Mesodermal cell (in vitro differentiated cells): ENCODE data around the gene USP49.
A peak's percentile ranks its signal among the peaks of the same experiment; 100 is the strongest.
"Not testable (repeated sequence)": the region's sequence is repeated elsewhere in the genome, so short reads cannot be mapped to it uniquely, and the experiment has no call there.

ENCODE experiments used
- H3K27ac ChIP-seq: 2 replicates; pipeline ENCODE4 v1.7.0; 2013; ENCODE audit warnings: mild to moderate bottlenecking, low read depth, low read length, moderate library complexity; ENCODE audit not compliant: severe bottlenecking
- H3K36me3 ChIP-seq: 2 replicates; pipeline ENCODE4 v1.7.1; 2013; ENCODE audit warnings: mild to moderate bottlenecking, low read length, moderate library complexity; ENCODE audit not compliant: control insufficient read depth, insufficient read depth
- H3K4me1 ChIP-seq: one replicate; pipeline ENCODE4 v1.7.1; 2013; ENCODE audit warnings: mild to moderate bottlenecking, low read length; ENCODE audit not compliant: insufficient read depth, control insufficient read depth, poor library complexity, severe bottlenecking
- H3K4me3 ChIP-seq: 2 replicates; pipeline ENCODE4 v1.7.0; 2013; ENCODE audit warnings: low read length, control low read depth, mild to moderate bottlenecking; ENCODE audit not compliant: insufficient read depth, poor library complexity, severe bottlenecking; ENCODE audit errors: extremely low read depth
- H3K9me3 ChIP-seq: 2 replicates; pipeline ENCODE4 v1.7.1; 2013; ENCODE audit warnings: mild to moderate bottlenecking, low read length, moderate library complexity; ENCODE audit not compliant: control insufficient read depth
- WGBS, 2 experiments: methylation state at CpG; one replicate each; pipeline ENCODE4 v1.1.5; 2013; ENCODE audit warnings: missing lambda C conversion rate in 2 of 2; ENCODE audit not compliant: insufficient coverage in 2 of 2; 5-methylcytosine and 5-hydroxymethylcytosine counted together

The USP49 gene

DNA sequence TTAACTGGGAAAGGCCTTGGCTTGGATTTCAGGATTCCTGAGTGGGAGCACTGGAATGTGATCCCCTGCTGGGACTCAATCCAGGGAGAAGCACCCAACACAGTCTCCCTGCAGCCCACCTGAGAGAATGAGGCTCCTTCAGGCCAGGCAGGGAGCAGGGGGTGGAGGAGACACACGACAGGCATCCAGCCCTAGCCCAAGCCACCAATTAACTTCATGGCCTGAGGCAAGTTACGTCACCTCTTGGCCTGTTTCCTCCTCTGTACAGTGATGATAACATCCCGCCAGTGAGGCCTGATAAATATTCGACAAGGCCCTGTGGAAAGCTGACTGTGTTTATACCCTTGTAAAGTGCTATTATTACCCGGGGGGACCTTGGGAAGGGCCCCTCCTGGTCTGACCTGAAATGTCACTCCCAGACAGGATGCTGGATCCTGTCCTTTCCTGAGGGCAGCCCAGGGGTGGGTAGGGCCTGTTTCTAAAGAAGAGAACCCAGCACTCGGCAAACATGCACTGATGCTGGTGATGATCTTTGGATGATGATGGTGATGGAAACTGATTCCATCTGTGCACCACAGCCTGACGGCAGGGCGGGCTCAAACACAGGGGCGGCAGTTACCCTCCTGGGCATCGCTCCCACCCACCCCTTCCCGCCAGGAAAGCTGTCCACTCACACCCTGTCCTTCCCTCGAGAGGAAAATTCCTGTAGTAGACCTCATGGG is 127.9 kb downstream of the USP49 start:
- Histone ChIP-seq H3K36me3 (peaks cover 18% of the 10 kb centered on the region), H3K4me1 (peaks cover 24% of the 10 kb centered on the region), H3K4me3 (no peak overlapping the region), H3K9me3 (no peaks in the 10 kb centered on the region), H3K27ac (peak overlapping the region; percentile 41)
- 77 to 82% methylated on average over 7 to 9 of the region's 12 CpGs for WGBS, 2 experiments

DNA sequence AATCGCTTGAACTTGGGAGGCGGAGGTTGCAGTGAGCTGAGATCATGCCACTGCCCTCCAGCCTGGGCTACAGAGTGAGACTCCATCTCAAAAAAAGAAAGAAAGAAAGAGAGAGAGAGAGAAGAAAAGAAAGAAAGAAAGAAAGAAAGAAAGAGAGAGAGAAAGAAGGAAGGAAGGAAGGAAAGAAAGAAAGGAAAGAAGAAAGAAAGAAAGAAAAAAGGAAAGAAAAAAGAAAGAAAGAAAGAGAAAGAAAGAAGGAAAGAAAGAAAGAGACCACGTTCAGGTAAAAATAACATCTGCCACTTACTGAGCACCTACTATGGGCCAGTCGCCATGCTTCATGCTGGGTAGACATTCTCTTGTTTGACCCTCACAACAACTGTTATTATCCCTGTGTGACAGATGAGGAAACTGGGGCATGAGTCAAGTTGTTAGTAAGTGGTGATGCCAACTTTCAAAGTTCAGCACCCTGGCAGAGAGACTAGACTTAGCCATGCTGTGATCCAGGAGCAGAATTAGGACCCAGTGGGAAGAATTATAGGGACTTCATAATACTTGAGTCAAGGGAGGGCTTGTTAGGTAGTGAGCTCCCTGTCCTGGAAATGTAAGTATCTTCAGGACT is 129.0 kb downstream of the USP49 start:
- not testable (repeated sequence) for H3K9me3 ChIP-seq, H3K4me3 ChIP-seq, H3K27ac ChIP-seq
- peaks cover 11% of the 10 kb centered on the region for H3K36me3 ChIP-seq
- 83 to 100% methylated on average over 2 of the region's 4 CpGs for WGBS, 2 experiments
- H3K4me1 ChIP-seq = peaks cover 24% of the 10 kb centered on the region

DNA sequence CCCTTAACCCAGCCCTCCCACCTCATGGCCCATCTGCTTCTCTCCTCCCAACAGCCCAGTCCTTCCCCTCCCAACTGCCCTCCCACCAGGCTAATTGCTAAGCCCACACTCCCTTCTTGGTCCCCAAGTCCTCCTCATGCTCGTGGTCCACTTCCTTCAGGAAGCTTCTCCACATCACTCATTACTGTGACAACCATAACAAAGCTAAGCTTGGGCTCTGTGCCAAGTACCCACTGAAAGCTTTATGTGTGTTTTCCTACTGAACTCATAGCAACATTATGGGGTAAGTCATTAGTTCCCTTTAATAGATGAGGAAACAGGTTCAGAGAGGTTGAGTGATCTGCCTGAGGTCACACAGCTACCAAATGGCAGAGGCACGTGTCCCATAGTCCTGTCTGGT is 131.7 kb downstream of the USP49 start:
- Histone ChIP-seq H3K27ac (no peak overlapping the region), H3K4me3 (no peak overlapping the region), H3K4me1 (peaks cover 20% of the 10 kb centered on the region), H3K36me3 (no peaks in the 10 kb centered on the region), H3K9me3 (no peaks in the 10 kb centered on the region)
- WGBS, 2 experiments = 76 to 77% methylated on average over 2 of the region's 2 CpGs

DNA sequence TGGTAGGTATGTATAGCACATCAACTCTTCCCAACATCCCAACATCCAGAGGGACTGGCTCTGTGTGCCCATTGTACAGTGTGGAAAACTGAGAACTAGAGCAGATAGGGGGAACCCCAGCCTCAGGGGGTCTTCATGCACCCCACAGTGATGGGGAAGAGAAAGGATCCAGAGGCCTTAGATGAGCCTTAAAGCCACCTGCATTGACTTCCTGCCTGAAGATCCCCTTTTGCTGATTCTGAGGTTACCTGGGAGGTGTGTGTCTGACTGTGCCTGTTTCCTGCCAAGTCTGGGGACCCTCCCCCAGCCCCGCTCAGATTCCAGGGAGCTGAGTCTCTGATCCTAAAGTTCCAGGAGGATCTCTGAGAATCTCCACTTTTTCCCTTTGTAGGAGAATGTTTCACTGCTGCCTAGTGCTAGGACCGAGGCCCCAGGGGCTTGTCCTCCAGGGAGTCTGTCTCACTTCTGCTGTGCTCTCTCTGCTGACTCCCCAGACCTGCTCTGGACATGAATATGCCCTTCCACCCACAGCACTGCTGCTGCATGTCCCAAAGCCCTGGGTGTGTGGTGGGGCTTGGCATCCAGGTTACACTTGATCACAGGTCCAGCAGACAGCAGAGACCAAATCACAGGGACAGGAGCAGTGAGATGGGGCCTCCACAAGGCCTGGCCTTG is 135.1 kb downstream of the USP49 start:
- Histone ChIP-seq H3K36me3 (no peaks in the 10 kb centered on the region), H3K27ac (no peak overlapping the region), H3K4me3 (no peak overlapping the region), H3K4me1 (peaks cover 20% of the 10 kb centered on the region), H3K9me3 (no peaks in the 10 kb centered on the region)
- WGBS, 2 experiments = 70 to 88% methylated on average over 2 of the region's 2 CpGs

DNA sequence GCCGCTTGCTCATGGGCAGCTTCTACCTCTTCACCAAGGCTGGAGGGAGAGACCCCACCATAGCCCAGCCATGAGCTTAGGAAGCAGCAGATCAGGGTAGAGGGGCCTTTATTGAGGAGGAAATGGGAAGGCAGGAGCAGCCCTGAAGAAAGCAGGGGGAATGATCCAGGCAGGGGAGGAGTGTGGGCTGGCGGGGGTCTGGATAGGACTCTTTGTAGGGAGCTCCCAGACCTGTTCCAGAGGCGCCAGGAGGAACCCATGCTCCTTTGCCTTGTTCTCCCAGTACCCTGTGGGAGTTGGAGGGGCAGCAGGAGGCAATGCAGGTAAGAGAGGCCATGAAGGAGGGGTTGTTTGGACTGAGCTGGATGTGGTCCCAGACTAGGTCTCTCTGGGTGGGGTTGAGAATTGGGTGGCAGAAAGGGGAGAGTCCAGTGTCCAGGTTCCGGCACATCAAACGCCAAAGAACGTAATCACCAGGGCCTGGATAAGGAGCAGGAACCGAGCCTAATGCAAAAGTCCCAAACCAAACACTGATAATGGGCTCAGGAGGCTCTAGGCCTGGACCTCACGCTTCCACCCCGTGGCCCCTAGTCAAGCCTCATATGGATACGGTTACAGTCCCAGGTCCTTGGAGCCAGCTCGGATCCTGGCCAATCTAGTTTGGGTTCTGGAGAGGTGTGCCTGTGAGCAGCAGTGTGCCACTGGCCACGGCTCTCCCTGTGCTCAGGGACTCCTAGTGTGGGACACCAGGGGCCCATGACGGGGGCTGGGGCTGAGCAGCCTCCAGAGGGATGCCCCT is 135.9 kb downstream of the USP49 start:
- Histone ChIP-seq H3K4me3 (no peak overlapping the region), H3K27ac (no peak overlapping the region), H3K9me3 (no peaks in the 10 kb centered on the region), H3K36me3 (no peaks in the 10 kb centered on the region), H3K4me1 (peaks cover 20% of the 10 kb centered on the region)
- WGBS, 2 experiments = 91 to 92% methylated on average over 11 of the region's 13 CpGs

DNA sequence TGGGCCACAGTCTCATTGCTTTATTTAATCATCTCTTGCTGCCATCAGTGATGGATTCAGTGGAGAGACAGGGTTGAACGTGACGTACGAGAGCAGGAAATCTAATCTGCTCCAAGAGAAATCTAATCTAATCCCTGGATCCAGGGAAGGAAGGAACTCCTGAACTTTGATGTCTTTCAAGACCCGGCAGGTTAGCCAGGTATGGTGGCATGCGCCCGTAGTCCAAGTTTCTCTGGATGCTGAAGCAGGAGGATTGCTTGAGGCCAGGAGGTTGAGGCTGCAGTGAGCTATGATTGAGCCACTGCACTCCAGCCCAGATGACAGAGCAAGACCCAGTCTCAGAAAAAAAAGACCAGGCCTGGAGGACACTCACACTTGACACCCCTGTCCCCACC is 136.5 kb downstream of the USP49 start:
- no peak overlapping the region for H3K27ac ChIP-seq
- no peaks in the 10 kb centered on the region for H3K9me3 ChIP-seq
- H3K4me3 ChIP-seq = no peak overlapping the region
- H3K36me3 ChIP-seq = no peaks in the 10 kb centered on the region
- peaks cover 20% of the 10 kb centered on the region for H3K4me1 ChIP-seq
- 85 to 92% methylated on average over 6 of the region's 6 CpGs for WGBS, 2 experiments

DNA sequence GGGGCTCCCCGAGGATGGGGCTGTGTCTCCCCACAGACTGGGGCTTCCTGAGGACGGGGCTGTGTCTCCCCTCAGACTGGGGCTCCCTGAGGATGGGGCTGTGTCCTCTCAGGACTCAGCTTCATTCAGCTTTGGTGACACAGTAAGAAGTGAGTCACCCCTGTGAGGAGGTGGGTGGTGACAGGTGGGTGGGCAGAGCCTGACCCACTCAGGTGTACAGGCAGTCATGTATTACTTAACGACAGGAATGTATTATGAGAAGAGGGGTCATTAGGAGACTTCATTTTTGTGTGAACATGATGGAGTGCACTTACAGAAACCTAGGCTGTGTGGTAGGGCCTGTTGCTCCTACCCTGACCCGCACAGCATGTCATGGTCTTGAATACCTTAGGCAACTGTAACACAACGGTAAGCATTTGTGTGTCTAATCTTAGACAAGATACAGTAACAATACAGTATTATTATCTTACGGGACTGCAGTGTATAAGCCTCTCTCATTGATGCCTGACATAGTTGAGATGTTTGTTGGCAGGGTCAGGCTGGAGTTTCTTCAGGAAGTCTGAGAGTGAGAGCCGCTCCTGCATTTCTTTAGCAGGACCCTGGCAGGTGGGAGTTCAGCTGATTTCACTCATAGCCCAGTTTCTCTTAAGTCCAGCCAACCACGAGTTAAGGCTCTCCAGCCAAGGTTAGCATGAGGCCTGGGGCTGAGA is 137.1 kb downstream of the USP49 start:
- peaks cover 20% of the 10 kb centered on the region for H3K4me1 ChIP-seq
- H3K4me3 ChIP-seq = no peak overlapping the region
- no peak overlapping the region for H3K27ac ChIP-seq
- H3K36me3 ChIP-seq = no peaks in the 10 kb centered on the region
- no peaks in the 10 kb centered on the region for H3K9me3 ChIP-seq
- WGBS, 2 experiments = 81 to 83% methylated on average over 3 to 4 of the region's 8 CpGs

DNA sequence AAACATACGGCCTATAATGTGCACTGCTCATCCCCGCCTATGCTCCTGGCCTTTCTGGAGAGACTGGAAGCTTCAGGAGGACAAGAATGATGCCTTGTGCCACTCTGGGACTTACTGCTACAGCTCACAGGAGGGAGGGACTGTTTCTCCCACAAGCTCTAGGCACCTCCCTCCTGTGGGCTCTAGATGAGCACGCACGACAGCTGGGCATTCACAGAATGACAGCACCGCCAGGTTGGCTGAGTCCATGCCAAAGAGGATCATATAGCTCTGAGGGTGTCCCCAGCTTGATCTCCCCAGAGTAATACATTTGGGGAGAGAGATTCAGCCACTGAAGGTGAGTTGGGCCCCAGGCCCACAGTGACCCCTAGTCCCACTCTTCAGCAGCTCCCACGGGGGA is 137.9 kb downstream of the USP49 start:
- Histone ChIP-seq H3K27ac (no peak overlapping the region), H3K4me1 (peaks cover 20% of the 10 kb centered on the region), H3K9me3 (no peaks in the 10 kb centered on the region), H3K4me3 (no peak overlapping the region), H3K36me3 (no peaks in the 10 kb centered on the region)
- 96% methylated on average over 4 to 6 of the region's 6 CpGs for WGBS, 2 experiments

DNA sequence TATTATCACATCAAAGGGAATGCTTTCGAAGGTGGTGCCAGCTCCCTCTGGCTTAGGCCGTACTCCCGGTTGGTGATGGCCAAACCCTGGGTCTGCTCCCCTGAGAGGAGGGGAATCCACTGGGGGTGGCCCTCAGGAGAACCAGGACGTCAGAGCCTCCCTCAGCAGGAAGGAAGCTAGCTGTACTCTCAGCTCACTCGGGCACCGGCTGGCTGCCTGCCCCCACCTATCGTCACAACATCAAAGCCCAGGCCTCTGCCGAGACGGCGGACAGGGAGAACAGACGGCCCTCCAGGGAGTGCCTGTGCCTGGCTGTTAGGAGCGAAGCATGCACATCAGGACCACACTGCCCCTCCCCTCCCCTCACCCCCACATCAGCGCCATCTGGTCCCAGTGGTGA is 138.8 kb downstream of the USP49 start:
- H3K36me3 ChIP-seq = no peaks in the 10 kb centered on the region
- no peak overlapping the region for H3K27ac ChIP-seq
- H3K4me1 ChIP-seq = peaks cover 20% of the 10 kb centered on the region
- H3K4me3 ChIP-seq = no peak overlapping the region
- no peaks in the 10 kb centered on the region for H3K9me3 ChIP-seq
- 73 to 81% methylated on average over 10 to 11 of the region's 13 CpGs for WGBS, 2 experiments

DNA sequence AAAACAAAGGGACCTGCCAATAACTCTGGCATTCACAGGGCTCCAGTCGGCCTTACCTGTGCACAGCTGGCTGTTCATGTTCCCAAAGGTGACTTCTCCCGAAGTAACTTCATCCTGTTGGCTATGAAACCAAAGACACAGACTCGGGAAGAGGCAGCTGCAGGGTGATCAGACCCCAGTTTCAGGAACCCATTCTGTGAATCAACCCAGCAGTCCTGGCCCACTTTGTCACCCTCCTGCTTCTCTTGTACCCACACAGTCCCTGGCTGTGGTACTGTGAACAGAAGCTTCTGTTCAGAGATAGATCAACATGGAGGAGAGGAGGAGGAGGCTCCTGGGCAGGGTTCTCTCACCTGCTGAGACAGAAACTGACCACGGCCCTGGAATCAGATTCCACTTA is 139.3 kb downstream of the USP49 start:
- 79 to 90% methylated on average over 3 to 4 of the region's 4 CpGs for WGBS, 2 experiments
- Histone ChIP-seq H3K27ac (no peak overlapping the region), H3K36me3 (no peaks in the 10 kb centered on the region), H3K4me1 (peaks cover 20% of the 10 kb centered on the region), H3K9me3 (no peaks in the 10 kb centered on the region), H3K4me3 (no peak overlapping the region)
